ENCODE measurements around the gene TNFRSF8.
"Not testable (repeated sequence)": the region's sequence is repeated elsewhere in the genome, so short reads cannot be mapped to it uniquely, and the experiment has no call there.

TNFRSF8 gene

GRCh38 chr1:12088607-12089006 lies 25.5 kb downstream of the TNFRSF8 start:
- FAIRE-seq, result no peak

GRCh38 chr1:12090326-12090725 lies 27.2 kb downstream of the TNFRSF8 start:
- FAIRE-seq, result no peak

GRCh38 chr1:12091191-12091590 lies 28.1 kb downstream of the TNFRSF8 start:
- FAIRE-seq, result no peak

- no peak for FAIRE-seq
These were observed 31.1 kb downstream of the TNFRSF8 start for GRCh38 chr1:12094180-12094579.

DNA sequence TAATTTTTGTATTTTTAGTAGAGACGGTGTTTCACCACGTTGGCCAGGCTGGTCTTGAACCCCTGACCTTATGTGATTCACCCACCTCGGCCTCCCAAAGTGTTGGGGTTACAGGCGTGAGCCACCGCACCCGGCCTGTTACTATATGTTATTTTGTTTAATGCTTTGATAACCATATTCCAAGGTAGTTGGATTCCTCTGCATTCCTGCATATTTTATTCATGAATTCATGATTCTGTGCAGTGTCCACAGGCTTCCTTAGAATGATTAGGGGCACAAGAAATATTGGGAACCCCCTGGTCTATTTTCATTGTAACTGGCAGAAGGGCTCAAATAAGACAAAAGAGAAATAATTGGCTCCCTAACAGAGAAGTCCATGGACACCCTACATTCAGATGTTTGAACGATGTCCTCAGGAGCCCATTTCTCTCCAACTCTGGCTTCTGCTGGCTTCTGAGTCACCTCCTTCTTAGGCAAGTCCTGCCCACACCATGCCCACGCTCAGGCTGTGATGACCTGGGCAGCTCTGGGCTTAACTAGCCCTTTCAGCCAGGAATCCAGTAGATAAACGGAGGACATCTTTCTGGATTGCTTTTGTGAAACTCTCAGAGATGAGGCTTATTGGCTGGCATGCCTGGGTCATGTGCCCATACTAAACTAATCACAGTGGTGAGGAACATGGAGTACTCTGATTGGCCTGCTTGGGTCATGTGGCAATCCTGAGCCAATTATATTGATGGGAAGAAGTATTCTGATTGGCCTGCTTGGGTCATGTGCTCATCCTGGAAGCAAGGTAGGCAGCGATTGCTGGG lies 32.6 kb downstream of the TNFRSF8 start:
- no peak for FAIRE-seq

DNA sequence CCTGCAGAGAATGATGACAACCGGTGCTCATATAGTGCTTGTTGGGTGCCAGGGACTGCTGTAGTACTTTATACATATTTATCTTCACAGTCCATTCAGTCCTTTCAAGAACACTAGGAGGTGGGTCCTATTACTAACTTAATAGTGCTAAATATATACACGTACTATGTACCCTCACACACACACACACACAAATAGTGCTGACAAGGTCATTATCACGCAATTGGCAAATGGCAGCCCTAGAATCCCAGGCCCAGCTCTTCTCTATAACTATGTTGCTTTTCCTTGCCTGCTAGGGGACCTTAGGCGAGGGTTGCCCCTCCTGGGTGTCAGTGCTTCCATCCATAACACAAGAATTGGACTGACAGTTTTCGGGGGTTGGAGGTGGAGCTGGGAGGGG lies 33.5 kb downstream of the TNFRSF8 start:
- no peak for FAIRE-seq

DNA sequence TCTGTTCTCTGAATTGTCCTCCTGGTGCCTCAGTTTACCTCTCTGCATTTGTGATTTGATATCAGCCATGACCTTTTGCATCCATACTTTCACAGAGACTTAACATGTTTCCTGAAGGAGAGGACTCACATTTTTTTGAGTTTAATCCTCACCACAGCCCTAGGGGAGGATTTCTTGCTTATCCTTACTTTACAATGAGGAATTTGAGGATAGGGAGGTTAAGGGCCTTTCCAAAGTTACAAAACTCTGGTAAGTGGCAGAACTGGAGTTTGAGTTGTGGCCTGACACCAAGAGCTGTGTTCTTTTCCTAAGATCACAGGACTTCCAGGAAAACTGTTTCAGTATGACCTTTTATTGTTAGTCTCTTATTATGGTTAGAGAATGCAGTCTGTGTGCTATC lies 34.2 kb downstream of the TNFRSF8 start:
- no peak for FAIRE-seq

GRCh38 chr1:12098786-12099185 lies 35.7 kb downstream of the TNFRSF8 start:
- FAIRE-seq, result no peak

GRCh38 chr1:12099610-12100009 lies 36.5 kb downstream of the TNFRSF8 start:
- no peak for FAIRE-seq

GRCh38 chr1:12100071-12100470 lies 37.0 kb downstream of the TNFRSF8 start:
- no peak for FAIRE-seq

- not testable (repeated sequence) for FAIRE-seq
These were observed 38.0 kb downstream of the TNFRSF8 start for GRCh38 chr1:12101120-12101519.

- no peak for FAIRE-seq
These were observed 39.0 kb downstream of the TNFRSF8 start for GRCh38 chr1:12102066-12102465.

GRCh38 chr1:12104417-12104816 lies 41.3 kb downstream of the TNFRSF8 start:
- FAIRE-seq, result no peak

GRCh38 chr1:12106153-12106552 lies 43.0 kb downstream of the TNFRSF8 start:
- no peak for FAIRE-seq

GRCh38 chr1:12106861-12107260 lies 43.8 kb downstream of the TNFRSF8 start:
- not testable (repeated sequence) for FAIRE-seq

DNA sequence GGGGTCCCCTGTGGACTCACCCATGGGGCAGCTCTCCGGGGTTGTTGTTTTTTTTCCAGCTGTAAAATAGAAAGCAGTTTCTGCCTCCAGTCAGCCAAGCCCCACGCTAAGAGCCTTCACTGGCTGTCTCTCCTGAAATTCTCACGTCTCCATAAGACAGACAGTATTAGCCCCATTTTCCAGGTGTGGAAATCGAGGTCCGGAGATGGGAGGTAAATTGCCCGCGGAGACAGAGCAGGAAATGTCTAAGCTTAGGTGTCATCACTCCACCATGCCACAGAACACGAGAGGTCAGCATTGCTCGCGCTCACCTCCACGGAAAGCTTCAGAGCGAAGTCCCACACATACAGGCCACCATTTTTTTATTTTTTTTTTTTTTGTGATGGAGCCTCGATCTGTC lies 44.6 kb downstream of the TNFRSF8 start:
- FAIRE-seq, result no peak

DNA sequence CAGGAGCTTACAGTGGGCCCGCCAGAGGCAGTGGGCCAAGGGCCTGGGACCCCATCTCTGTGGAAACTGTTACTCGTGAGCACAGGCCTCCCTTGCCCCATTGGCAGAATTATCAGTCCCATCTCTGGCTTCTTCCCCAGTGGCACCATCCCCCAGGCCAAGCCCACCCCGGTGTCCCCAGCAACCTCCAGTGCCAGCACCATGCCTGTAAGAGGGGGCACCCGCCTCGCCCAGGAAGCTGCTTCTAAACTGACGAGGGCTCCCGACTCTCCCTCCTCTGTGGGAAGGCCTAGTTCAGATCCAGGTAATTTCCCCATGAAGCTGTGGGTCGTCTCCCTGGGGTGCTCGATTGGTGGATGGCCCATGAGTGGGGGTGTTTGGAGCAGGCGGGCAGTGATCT lies 46.8 kb downstream of the TNFRSF8 start:
- no peak for FAIRE-seq

- FAIRE-seq, result no peak
These were observed 48.6 kb downstream of the TNFRSF8 start for GRCh38 chr1:12111741-12112140.

GRCh38 chr1:12112711-12113161 lies 49.6 kb downstream of the TNFRSF8 start:
- no peak for FAIRE-seq

GRCh38 chr1:12113433-12114339 lies 50.6 kb downstream of the TNFRSF8 start:
- no peak for FAIRE-seq

DNA sequence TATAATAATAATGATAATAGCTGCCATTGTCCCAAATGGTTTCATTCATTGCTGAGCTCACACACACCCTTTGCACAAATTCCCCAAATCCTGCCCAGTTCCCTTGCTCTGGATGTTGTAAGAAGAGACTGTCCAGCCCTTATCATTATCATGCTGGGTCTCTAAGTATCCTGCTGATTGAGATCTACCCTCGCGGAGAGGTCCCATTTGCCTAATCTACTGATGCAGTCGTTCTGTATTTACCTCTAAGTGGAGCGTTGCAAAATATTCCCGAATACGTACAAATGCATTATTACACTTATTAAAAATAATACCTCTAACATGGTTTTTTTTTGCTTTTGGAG lies 51.2 kb downstream of the TNFRSF8 start:
- no peak for FAIRE-seq

GRCh38 chr1:12114916-12115315 lies 51.8 kb downstream of the TNFRSF8 start:
- no peak for FAIRE-seq

DNA sequence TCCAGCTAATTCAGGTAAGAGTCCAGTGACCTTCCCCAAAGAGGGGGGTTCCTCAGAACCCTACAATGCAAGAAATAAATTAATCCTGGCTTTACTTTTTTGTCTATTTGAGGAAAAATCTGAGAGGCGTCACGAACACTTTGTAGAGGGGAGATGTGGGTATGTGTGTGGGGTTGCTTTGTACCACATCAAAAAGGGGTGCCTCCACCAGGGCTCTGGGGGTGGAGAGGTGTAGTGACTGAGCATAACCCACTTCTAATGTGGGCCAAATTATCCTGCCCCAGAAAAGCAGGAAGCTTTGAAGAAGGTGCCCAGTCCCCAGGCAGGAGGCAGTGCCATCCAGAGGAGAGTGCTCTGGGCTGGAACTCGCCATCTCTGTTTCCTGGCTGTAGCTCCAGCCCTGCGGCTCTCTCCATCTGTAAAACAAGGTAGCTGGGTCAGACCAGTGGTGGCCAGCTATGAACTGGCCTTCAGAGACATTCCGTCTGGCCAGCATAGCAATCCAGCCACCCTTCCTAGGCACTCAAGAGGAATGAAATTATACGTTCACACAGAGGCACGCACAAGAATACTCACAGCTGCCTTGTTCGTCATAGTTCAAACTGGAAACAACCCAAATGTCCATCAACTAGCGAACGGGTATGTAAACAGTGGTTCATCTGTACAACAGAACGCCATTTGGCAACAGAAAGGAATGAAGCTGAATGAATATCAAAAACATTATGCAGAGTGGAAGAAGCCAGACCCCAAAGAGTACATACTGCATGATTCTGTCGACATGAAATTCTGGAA lies 58.3 kb downstream of the TNFRSF8 start:
- no peak for FAIRE-seq

Data from colon (tissue), 2 donors.